AG04449 (cell line): ENCODE measurements around the gene CADPS2.

Source experiments
- CTCF ChIA-PET: fragments of 350-600 bp; formaldehyde crosslinking; extraction: SDS; loops from one replicate; lab custom pipeline; 2021; ENCODE audit warnings: antibody characterized with exemption; lab: Yijun Ruan, JAX
- POLR2A ChIA-PET: fragments of 400-600, 350-600 bp; formaldehyde crosslinking; extraction: SDS; loops from one replicate; lab custom pipeline; 2020; ENCODE audit warnings: antibody characterized with exemption, inconsistent platforms; lab: Yijun Ruan, JAX
- DNase-seq: peaks from one replicate; pipeline ENCODE4 v3.0.0-alpha.2; 2010; ENCODE audit warnings: low read depth, low spot score
- H3K4me3 ChIP-seq: 2 replicates; pipeline ENCODE4 v1.5.1; 2011; ENCODE audit warnings: low read depth, mild to moderate bottlenecking, control low read depth, low read length
- TF ChIP-seq, protein P1 (sequence below): IDR thresholded peaks from one replicate; pipeline ENCODE4 v1.5.1; 2011; ENCODE audit warnings: mild to moderate bottlenecking, moderate library complexity, low read length, control low read depth, inconsistent platforms; ENCODE audit not compliant: insufficient read depth; ENCODE audit errors: missing control alignments

Gene CADPS2

DNA sequence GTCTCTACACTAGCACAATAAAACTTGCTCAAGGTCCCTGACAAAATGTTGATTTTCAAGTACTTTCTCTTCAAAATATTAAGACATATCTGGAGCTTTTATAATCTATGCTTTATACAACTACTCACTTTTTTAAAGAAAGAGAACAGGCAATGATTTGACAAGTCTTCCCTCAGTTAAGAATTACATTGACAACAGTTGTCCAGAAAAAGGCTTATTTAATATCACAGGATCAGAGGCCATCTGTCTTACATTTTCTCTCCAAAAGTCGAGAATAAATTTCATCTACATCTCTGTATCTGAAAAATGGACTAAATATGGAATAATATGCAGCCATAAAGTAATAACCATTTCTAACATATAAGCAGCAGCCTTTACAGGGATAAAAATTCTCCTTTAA, 175.3 kb downstream of the CADPS2 start:
- ChIA-PET POLR2A (no interaction called here), CTCF (no interaction called here)
- H3K4me3 ChIP-seq, result no peak overlapping the region
- TF ChIP-seq, protein P1, sequence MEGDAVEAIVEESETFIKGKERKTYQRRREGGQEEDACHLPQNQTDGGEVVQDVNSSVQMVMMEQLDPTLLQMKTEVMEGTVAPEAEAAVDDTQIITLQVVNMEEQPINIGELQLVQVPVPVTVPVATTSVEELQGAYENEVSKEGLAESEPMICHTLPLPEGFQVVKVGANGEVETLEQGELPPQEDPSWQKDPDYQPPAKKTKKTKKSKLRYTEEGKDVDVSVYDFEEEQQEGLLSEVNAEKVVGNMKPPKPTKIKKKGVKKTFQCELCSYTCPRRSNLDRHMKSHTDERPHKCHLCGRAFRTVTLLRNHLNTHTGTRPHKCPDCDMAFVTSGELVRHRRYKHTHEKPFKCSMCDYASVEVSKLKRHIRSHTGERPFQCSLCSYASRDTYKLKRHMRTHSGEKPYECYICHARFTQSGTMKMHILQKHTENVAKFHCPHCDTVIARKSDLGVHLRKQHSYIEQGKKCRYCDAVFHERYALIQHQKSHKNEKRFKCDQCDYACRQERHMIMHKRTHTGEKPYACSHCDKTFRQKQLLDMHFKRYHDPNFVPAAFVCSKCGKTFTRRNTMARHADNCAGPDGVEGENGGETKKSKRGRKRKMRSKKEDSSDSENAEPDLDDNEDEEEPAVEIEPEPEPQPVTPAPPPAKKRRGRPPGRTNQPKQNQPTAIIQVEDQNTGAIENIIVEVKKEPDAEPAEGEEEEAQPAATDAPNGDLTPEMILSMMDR, result no peak
- no peak for DNase-seq

DNA sequence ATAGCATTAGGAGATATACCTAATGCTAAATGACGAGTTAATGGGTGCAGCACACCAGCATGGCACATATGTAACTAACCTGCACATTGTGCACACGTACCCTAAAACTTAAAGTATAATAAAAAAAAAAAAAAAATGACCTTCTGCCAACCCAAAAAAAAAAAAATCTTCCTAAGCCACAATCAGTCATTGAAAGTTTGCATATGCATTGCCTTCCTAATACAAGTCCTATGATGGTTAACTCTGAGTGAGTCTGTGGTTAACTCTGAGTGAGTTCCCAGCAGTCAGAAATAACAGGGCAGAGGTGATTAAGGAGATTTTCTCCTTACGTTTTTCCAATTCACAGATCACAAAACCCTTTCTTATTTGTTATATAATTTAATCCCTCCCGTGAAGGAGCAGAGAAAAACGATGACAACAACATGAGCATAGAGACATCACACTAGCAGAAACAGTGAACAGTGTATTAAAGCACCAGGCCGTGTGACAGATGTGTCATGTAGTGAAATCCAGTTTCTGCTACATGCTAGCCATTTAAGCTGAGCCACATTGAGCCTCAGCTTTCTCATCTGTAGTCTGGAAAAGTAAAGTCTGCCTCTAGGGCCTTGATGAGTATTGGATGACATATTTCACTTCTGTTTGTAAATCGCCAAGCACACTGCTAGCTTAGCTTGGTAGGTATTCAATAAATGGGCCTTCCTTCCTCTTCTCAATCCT, 176.2 kb downstream of the CADPS2 start:
- ChIA-PET POLR2A (no interaction called here), CTCF (no interaction called here)
- TF ChIP-seq, protein P1, result no peak
- no peak for DNase-seq
- no peak overlapping the region for H3K4me3 ChIP-seq

DNA sequence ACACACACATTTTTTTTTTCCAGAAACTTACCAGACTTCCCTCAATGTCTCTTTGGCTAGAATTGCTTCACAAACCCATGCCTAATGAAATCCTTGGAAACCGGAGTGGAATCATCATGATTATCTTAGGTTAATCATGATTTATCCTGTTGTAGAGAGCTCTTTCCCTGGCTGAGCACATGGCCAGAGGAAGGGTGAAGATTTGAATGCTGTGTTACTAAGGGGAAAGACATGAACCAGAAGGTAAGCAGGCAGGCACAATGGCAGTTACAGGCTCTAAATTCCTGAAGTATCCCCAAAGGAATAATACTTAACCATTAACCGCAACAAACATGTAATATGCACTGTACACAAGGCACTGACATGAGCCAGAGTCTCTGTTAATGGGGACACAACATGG, 179.4 kb downstream of the CADPS2 start:
- TF ChIP-seq, protein P1, result no peak
- DNase-seq, result no peak
- no peak overlapping the region for H3K4me3 ChIP-seq
- POLR2A ChIA-PET, result no interaction called here
- CTCF ChIA-PET, result no interaction called here

DNA sequence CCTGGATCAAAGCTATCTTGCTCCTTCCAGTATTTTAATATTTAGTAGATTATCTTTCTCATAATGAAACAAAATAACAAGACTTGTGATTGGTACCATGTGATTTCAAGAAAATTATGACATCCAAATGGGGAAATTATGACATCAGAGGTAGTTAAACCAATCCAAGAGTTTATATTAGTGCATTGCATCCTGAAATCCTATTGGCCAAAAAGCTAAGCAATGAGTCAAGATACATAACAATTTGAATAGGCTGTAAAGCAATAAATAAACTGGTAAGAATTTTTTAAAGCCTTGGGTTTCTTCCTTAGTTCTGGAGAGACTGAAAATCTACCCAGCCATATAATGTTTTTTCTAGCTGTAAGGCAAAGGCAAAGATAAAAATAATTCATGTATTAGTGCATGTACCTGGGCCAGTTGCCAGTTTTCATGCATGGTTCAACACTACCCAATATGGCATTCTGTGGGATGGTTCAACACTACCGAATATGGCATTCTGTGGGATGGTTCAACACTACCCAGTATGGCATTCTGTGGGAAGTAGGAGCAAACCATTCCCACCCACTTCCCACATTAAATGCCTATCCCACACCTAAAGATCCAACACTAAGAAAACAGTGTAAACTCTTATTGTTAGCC, 183.3 kb downstream of the CADPS2 start, which contains the start of gene RNF148:
Gene RNF148 (minus strand): TSS at position 51 of the 639 bp plus-strand sequence. CDS start 172 bp downstream, outside the sequence.
- ChIA-PET CTCF (no interaction called here), POLR2A (no interaction called here)
- no peak within 1 kb of the TSS for H3K4me3 ChIP-seq
- TF ChIP-seq, protein P1, result no peak
- no peak for DNase-seq

DNA sequence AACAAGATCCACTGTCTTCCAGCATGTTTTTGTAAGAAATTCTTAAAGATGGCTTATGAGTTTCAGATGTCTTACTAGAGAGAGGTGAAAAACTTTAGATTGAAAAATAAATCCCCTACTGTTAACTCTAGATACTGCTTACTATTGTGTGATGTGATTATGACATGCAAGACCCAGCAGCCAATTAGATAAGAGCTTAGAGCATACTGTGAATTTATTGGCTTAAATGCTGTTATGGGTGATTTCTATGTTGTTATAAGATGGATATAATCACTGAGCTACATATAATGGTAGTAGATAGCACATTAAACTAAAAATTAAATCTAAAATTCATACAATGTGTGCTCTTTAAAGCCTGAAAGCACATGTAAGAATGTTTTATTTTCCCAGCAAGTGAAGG, 187.2 kb downstream of the CADPS2 start, which contains the start of gene RNF133:
Gene RNF133 (minus strand): TSS at position 101 of the 400 bp plus-strand sequence. CDS start 199 bp downstream, outside the sequence.
- DNase-seq, result no peak
- POLR2A ChIA-PET, result no interaction called here
- H3K4me3 ChIP-seq, result no peak within 1 kb of the TSS
- CTCF ChIA-PET, result no interaction called here
- TF ChIP-seq, protein P1, result no peak

DNA sequence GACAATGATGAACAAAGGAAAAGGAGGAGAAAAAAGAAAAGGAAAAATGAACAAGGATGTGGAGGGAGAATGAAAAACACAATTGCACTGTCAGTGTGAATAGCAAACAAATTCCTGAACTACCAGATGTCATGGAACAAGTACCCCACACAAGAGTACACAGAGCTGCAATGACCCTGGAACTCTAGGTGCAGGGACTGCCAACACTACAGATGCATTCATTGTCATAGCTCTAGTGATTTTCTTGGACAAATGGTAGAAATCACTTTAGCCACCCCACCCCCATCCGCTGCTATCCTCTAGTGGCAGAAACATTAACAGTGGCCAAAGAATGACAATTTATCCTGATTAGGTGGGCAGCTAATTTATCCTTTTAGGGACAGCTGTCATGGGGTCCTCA, 190.4 kb downstream of the CADPS2 start:
- DNase-seq, result no peak
- ChIA-PET CTCF (no interaction called here), POLR2A (no interaction called here)

More for the DNA sequence above, 190.4 kb downstream of the CADPS2 start:
- TF ChIP-seq, protein P1, result no peak
- H3K4me3 ChIP-seq, result no peak overlapping the region
